Subcutaneous abdominal adipose tissue (tissue), 5 donors: ENCODE results near the gene KLF3.
A peak's percentile ranks its signal among the peaks of the same experiment; 100 is the strongest.

Experiments used
- H3K27ac ChIP-seq: one replicate; pipeline ENCODE4 v1.7.0; 2013; ENCODE audit warnings: low read depth, mild to moderate bottlenecking, inconsistent platforms, low read length, moderate library complexity
- H3K27me3 ChIP-seq, 5 donors: one replicate each; pipeline ENCODE4 v1.7.0; 2013; ENCODE audit warnings: low read length in 5 of 5, inconsistent platforms in 1 of 5; ENCODE audit not compliant: control insufficient read depth in 5 of 5, insufficient read depth in 4 of 5
- H3K36me3 ChIP-seq, 5 donors: one replicate each; pipeline ENCODE4 v1.7.0; 2013; ENCODE audit warnings: low read length in 5 of 5; ENCODE audit not compliant: control insufficient read depth in 5 of 5, insufficient read depth in 5 of 5
- H3K4me1 ChIP-seq, 5 donors: one replicate each; pipeline ENCODE4 v1.7.0; 2013; ENCODE audit warnings: low read length in 5 of 5, mild to moderate bottlenecking in 3 of 5, moderate library complexity in 1 of 5; ENCODE audit not compliant: control insufficient read depth in 5 of 5, insufficient read depth in 5 of 5
- H3K4me3 ChIP-seq, 5 donors: one replicate each; pipeline ENCODE4 v1.7.0; 2013; ENCODE audit warnings: low read length in 5 of 5, low read depth in 1 of 5
- H3K9ac ChIP-seq, 5 donors: one replicate each; pipeline ENCODE4 v1.7.0; 2013; ENCODE audit warnings: low read length in 5 of 5, mild to moderate bottlenecking in 4 of 5, moderate library complexity in 3 of 5
- H3K9me3 ChIP-seq, 5 donors: one replicate each; pipeline ENCODE4 v1.7.0; 2013; ENCODE audit warnings: low read length in 5 of 5; ENCODE audit not compliant: control insufficient read depth in 5 of 5
- donor health status: healthy.
- donor health status: healthy.
- donor health status: healthy.
- donor health status: healthy.
- donor health status: healthy.

KLF3 gene

GRCh38 chr4:38681281-38681991 lies 17.4 kb downstream of the KLF3 start:
- H3K4me1 ChIP-seq: peaks cover 17 to 69% (median 62%) of the 10 kb centered on the region in 5 donors
- no peak overlapping the region for H3K4me3 ChIP-seq
- H3K36me3 ChIP-seq: peaks cover 4 to 27% (median 16%) of the 10 kb centered on the region in 5 donors
- H3K27me3 ChIP-seq: no peaks in the 10 kb centered on the region
- H3K27ac ChIP-seq: peak overlapping the region; percentile 55
- H3K9me3 ChIP-seq: no peaks in the 10 kb centered on the region
- peak overlapping the region in 2 of 5 donors; percentile 2 to 57 for H3K9ac ChIP-seq

GRCh38 chr4:38682336-38682735 lies 18.3 kb downstream of the KLF3 start:
- H3K9ac ChIP-seq: no peak overlapping the region
- H3K27me3 ChIP-seq: no peaks in the 10 kb centered on the region
- peaks cover 4 to 32% (median 16%) of the 10 kb centered on the region in 5 donors for H3K36me3 ChIP-seq
- no peaks in the 10 kb centered on the region for H3K9me3 ChIP-seq
- peaks cover 17 to 72% (median 66%) of the 10 kb centered on the region in 5 donors for H3K4me1 ChIP-seq
- H3K27ac ChIP-seq: peak overlapping the region; percentile 44
- no peak overlapping the region for H3K4me3 ChIP-seq

- peak overlapping the region; percentile 85 for H3K27ac ChIP-seq
- H3K36me3 ChIP-seq: peaks cover 5 to 39% (median 16%) of the 10 kb centered on the region in 5 donors
- H3K4me3 ChIP-seq: no peak overlapping the region
Observed at GRCh38 chr4:38683276-38683675, 19.3 kb downstream of the KLF3 start.

GRCh38 chr4:38684271-38684670 lies 20.3 kb downstream of the KLF3 start:
- H3K4me3 ChIP-seq: no peak overlapping the region
- H3K4me1 ChIP-seq: peaks cover 11 to 77% (median 64%) of the 10 kb centered on the region in 5 donors
- no peaks in the 10 kb centered on the region for H3K27me3 ChIP-seq
- no peak overlapping the region for H3K9ac ChIP-seq
- no peaks in the 10 kb centered on the region for H3K9me3 ChIP-seq
- peaks cover 5 to 45% (median 26%) of the 10 kb centered on the region in 5 donors for H3K36me3 ChIP-seq
- H3K27ac ChIP-seq: peak overlapping the region; percentile 85

More at GRCh38 chr4:38683276-38683675, 19.3 kb downstream of the KLF3 start:
- Histone ChIP-seq H3K9ac (peak overlapping the region in 1 of 5 donors; percentile 44), H3K9me3 (no peaks in the 10 kb centered on the region), H3K27me3 (no peaks in the 10 kb centered on the region), H3K4me1 (peaks cover 12 to 71% (median 63%) of the 10 kb centered on the region in 5 donors)

- H3K4me1 ChIP-seq: peaks cover 11 to 75% (median 70%) of the 10 kb centered on the region in 5 donors
- no peaks in the 10 kb centered on the region for H3K9me3 ChIP-seq
- peak overlapping the region; percentile 3 to 51 (median 18) for H3K4me3 ChIP-seq
- H3K27me3 ChIP-seq: no peaks in the 10 kb centered on the region
- H3K36me3 ChIP-seq: peaks cover 13 to 54% (median 36%) of the 10 kb centered on the region in 5 donors
- peak overlapping the region in 4 of 5 donors; percentile 11 to 62 (median 26) for H3K9ac ChIP-seq
- H3K27ac ChIP-seq: peak overlapping the region; percentile 85
Observed at GRCh38 chr4:38684951-38685844, 21.2 kb downstream of the KLF3 start.

GRCh38 chr4:38686682-38687081 lies 22.7 kb downstream of the KLF3 start:
- Histone ChIP-seq H3K27ac (peak overlapping the region; percentile 85), H3K9me3 (no peaks in the 10 kb centered on the region), H3K36me3 (peaks cover 25 to 53% (median 36%) of the 10 kb centered on the region in 5 donors)

GRCh38 chr4:38687571-38688011 lies 23.6 kb downstream of the KLF3 start:
- H3K4me3 ChIP-seq: no peak overlapping the region
- no peak overlapping the region for H3K9ac ChIP-seq
- peaks cover 25 to 52% (median 41%) of the 10 kb centered on the region in 5 donors for H3K36me3 ChIP-seq
- H3K4me1 ChIP-seq: peaks cover 7 to 66% (median 62%) of the 10 kb centered on the region in 5 donors
- no peaks in the 10 kb centered on the region for H3K9me3 ChIP-seq
- no peaks in the 10 kb centered on the region for H3K27me3 ChIP-seq
- peak overlapping the region; percentile 85 for H3K27ac ChIP-seq

More at GRCh38 chr4:38686682-38687081, 22.7 kb downstream of the KLF3 start:
- Histone ChIP-seq H3K9ac (no peak overlapping the region), H3K4me1 (peaks cover 7 to 73% (median 65%) of the 10 kb centered on the region in 5 donors), H3K27me3 (no peaks in the 10 kb centered on the region), H3K4me3 (no peak overlapping the region)

GRCh38 chr4:38688676-38689355 lies 24.8 kb downstream of the KLF3 start:
- peaks cover 25 to 57% (median 48%) of the 10 kb centered on the region in 5 donors for H3K36me3 ChIP-seq
- H3K27me3 ChIP-seq: no peaks in the 10 kb centered on the region
- H3K4me3 ChIP-seq: peak overlapping the region in 1 of 5 donors; percentile 10
- peak overlapping the region; percentile 2 for H3K27ac ChIP-seq
- H3K4me1 ChIP-seq: peaks cover 7 to 64% (median 55%) of the 10 kb centered on the region in 5 donors
- no peak overlapping the region for H3K9ac ChIP-seq
- H3K9me3 ChIP-seq: no peaks in the 10 kb centered on the region

- Histone ChIP-seq H3K27me3 (no peaks in the 10 kb centered on the region), H3K27ac (peak overlapping the region; percentile 63), H3K4me3 (no peak overlapping the region), H3K9ac (no peak overlapping the region), H3K36me3 (peaks cover 35 to 77% (median 69%) of the 10 kb centered on the region in 5 donors), H3K9me3 (no peaks in the 10 kb centered on the region), H3K4me1 (peaks cover 0 to 53% (median 45%) of the 10 kb centered on the region in 5 donors)
Observed at GRCh38 chr4:38691251-38692008, 27.4 kb downstream of the KLF3 start.
